DND-41 (cell line): Measurements from ENCODE around the gene ULK1.

Experiments used
- CTCF ChIP-seq: IDR thresholded peaks from 2 replicates; pipeline ENCODE4 v1.5.1; 2012; ENCODE audit warnings: borderline replicate concordance, low read length, moderate library complexity, mild to moderate bottlenecking; ENCODE audit not compliant: poor library complexity, severe bottlenecking; ENCODE audit errors: extremely low read depth
- EZH2 ChIP-seq: IDR thresholded peaks from 3 replicates; pipeline ENCODE4 v1.6.1; 2012; ENCODE audit warnings: borderline replicate concordance, low read depth, mild to moderate bottlenecking, moderate library complexity, low read length, inconsistent platforms; ENCODE audit not compliant: severe bottlenecking

DNA sequence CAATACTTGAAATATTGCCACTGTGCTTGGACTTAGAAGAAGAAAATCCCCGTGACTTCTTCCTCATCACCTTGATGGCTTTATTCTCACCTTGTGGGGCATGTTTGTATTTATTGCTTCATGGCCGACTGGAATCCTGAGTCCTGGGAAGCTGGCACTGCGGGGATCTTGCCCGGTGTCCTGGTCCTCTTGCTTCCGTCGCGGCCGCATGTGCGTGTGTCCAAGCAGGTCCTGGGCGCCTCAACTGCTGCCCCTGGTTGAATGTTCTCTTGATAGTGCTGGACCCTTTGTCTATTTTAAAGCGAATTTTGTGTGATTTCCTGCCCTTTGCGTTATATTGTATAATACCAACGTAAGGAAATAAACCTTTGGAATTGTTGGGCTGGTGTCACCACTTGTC is 28.4 kb downstream of the ULK1 start:
- TF ChIP-seq CTCF (no peak), EZH2 (no peak)
